HUES6 (cell line): ENCODE measurements around the gene DAB2IP.

Experiments used
- H3K27ac ChIP-seq: 2 replicates; pipeline ENCODE4 v1.7.0; 2013; ENCODE audit warnings: low read depth, mild to moderate bottlenecking, low read length, inconsistent platforms
- H3K27me3 ChIP-seq: 2 replicates; pipeline ENCODE4 v1.6.1; 2013; ENCODE audit warnings: low read length; ENCODE audit not compliant: control insufficient read depth, insufficient read depth
- H3K36me3 ChIP-seq: 2 replicates; pipeline ENCODE4 v1.6.1; 2013; ENCODE audit warnings: low read length; ENCODE audit not compliant: control insufficient read depth, insufficient read depth
- H3K4me1 ChIP-seq: 2 replicates; pipeline ENCODE4 v1.6.1; 2013; ENCODE audit warnings: low read length; ENCODE audit not compliant: control insufficient read depth, insufficient read depth
- H3K4me3 ChIP-seq: 2 replicates; pipeline ENCODE4 v1.5.1; 2013; ENCODE audit warnings: low read depth, low read length
- H3K9ac ChIP-seq: one replicate; pipeline ENCODE4 v1.6.1; 2013; ENCODE audit warnings: mild to moderate bottlenecking, low read length
- H3K9me3 ChIP-seq: 2 replicates; pipeline ENCODE4 v1.6.1; 2013; ENCODE audit warnings: low read depth, low read length; ENCODE audit not compliant: control insufficient read depth, insufficient read depth

DAB2IP gene

DNA sequence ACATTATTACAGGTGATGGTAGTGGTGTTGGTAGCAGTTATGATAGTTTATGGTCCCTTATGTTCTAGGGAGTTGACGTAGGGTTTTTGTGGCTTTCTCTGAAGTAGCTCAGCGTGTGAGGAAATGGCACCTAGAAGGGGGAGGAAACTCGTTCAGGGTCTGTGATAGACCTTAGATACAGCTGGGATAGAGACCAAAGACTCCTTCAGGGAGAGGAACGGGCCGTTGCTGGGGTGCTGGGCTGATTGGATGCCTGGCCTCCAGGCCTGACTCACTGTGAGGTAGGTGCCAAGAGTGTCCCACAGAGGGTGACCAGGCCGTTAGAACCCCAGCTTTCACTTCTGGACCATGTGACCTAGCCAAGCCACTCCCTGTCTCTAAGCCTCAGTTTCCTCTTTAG is 96.6 kb downstream of the DAB2IP start:
- no peaks in the 10 kb centered on the region for H3K36me3 ChIP-seq
- no peak overlapping the region for H3K4me3 ChIP-seq
- H3K9me3 ChIP-seq, result no peaks in the 10 kb centered on the region
- H3K4me1 ChIP-seq, result peaks cover 35% of the 10 kb centered on the region
- no peak overlapping the region for H3K27ac ChIP-seq
- H3K9ac ChIP-seq, result no peak overlapping the region
- no peaks in the 10 kb centered on the region for H3K27me3 ChIP-seq

DNA sequence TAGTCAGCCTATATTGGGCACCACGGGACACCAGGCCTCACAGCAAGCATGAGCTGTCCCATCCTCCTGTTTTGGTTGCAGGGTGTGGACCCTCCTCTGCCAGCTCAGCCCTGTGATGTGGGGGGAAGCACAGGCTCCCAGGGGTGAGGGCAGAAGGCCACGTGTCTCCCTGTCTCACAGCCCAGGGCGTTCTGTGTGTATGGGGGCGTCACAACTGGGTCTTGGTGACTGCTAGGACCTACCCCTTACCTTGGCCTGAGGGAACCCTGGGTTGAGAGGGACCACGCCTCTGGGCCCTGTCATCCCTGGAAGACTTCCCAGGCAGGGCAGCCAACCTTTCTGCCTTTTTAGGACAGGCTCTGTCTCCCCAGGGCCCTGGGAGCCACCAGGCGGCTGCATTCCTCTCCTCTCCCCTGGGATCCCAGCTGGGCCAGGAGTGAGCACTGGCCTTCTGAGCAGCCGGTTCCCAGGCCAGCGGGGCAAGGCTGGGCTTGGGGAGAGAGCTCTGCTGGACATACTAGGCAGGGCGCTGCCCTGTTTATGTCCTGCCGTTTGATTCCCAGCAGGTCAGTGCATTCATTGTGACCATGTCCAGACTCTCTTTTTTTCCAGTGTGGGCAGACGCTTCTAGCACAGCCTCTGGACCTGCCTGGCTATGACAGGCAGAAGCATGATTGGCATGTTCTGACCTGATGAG is 97.4 kb downstream of the DAB2IP start:
- H3K27ac ChIP-seq, result no peak overlapping the region
- H3K4me1 ChIP-seq, result peaks cover 28% of the 10 kb centered on the region
- H3K9ac ChIP-seq, result no peak overlapping the region
- H3K4me3 ChIP-seq, result no peak overlapping the region
- no peaks in the 10 kb centered on the region for H3K36me3 ChIP-seq
- H3K27me3 ChIP-seq, result no peaks in the 10 kb centered on the region
- no peaks in the 10 kb centered on the region for H3K9me3 ChIP-seq

DNA sequence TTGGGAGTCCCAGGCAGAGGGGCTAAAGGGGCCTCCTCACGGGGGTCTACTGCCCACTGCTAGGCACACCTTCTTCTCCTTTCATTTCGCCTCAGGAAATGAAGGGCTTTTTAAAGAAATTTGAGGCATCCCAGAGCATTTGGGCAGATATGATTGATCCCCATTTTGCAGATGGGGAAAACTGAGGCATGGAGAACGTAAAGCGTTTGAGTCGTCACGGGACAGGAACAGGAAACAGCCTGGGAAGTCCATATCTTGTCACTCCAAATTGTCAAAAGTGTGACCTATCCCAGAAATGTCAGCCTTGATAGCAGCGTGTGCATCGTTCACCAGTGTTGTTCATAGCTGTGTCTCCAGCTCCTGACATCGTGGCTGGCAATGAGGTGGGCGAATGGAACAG is 98.2 kb downstream of the DAB2IP start:
- Histone ChIP-seq H3K9ac (no peak overlapping the region), H3K27ac (no peak overlapping the region), H3K36me3 (no peaks in the 10 kb centered on the region), H3K9me3 (no peaks in the 10 kb centered on the region), H3K4me3 (no peak overlapping the region), H3K4me1 (peaks cover 23% of the 10 kb centered on the region), H3K27me3 (no peaks in the 10 kb centered on the region)

DNA sequence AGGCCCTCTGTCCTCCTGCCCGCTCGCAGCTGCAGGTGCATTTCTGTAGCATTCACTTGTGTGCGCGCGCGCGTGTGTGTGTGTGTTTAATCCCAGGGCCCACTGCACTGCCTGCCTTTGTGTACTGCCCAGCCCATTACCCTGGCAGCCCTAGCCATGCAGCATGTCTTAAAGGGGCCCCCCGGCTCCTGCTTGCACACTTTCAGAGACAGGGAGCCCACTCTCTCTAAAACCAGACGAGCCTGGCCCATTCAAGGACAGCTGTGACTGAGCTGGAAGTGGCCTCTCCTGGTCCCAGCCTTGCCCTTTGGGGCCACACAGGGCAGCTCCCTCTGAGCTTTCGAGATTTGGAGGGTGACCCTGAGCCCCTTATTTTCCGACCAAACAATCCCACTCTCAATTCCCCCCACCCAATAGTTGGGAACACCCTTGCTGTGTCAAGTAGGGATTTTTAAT is 98.9 kb downstream of the DAB2IP start:
- H3K4me1 ChIP-seq, result peaks cover 17% of the 10 kb centered on the region; the same call in 1 of the 2 replicates
- no peaks in the 10 kb centered on the region for H3K9me3 ChIP-seq
- no peak overlapping the region for H3K27ac ChIP-seq
- no peaks in the 10 kb centered on the region for H3K36me3 ChIP-seq
- no peak overlapping the region for H3K9ac ChIP-seq
- H3K4me3 ChIP-seq, result no peak overlapping the region
- no peaks in the 10 kb centered on the region for H3K27me3 ChIP-seq

DNA sequence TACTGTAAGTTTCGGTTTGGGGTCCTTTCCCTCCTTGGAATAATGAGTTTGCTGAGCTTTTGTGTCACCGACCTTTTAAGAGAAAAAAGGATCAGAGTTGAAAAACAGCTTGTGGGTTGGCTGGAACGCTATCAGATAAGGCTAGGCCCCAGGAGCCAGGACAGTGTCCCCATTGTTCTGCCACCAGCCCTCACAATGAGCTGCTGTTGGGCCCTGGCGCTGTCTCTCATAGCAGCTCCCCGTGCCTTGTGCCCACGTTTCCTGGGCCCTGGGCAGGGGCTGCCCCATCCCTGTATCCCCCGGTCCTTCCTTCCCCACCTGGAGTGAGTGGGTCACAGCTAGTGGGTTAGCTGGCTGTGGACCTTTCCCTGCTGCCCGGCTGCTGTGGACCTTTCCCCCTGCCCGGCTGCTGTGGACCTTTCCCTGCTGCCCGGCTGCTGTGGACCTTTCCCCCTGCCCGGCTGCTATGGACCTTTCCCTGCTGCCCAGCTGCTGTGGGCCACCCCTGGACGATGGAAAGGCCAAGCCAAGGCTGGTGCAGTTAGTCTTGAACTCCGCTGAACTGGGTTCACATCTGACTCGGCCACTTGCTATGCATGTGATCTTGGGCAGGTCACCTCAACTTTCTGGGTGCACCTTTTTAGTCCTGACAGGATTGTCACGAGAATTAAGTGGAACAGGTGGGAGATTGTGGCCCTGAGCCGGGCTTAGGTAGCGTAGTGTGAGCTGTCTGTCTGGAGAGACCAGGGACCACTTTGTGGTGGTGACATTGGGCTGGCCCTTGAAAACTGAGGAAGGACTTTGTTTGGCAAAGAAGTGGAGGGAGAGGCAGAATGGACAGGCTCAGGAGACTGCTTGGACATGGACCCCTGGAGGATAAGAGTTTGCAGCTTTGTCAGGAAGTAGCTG is 99.5 kb downstream of the DAB2IP start:
- Histone ChIP-seq H3K4me1 (peaks cover 16% of the 10 kb centered on the region; the same call in 1 of the 2 replicates), H3K9me3 (no peaks in the 10 kb centered on the region), H3K9ac (no peak overlapping the region), H3K4me3 (no peak overlapping the region), H3K27ac (no peak overlapping the region), H3K36me3 (no peaks in the 10 kb centered on the region), H3K27me3 (no peaks in the 10 kb centered on the region)

DNA sequence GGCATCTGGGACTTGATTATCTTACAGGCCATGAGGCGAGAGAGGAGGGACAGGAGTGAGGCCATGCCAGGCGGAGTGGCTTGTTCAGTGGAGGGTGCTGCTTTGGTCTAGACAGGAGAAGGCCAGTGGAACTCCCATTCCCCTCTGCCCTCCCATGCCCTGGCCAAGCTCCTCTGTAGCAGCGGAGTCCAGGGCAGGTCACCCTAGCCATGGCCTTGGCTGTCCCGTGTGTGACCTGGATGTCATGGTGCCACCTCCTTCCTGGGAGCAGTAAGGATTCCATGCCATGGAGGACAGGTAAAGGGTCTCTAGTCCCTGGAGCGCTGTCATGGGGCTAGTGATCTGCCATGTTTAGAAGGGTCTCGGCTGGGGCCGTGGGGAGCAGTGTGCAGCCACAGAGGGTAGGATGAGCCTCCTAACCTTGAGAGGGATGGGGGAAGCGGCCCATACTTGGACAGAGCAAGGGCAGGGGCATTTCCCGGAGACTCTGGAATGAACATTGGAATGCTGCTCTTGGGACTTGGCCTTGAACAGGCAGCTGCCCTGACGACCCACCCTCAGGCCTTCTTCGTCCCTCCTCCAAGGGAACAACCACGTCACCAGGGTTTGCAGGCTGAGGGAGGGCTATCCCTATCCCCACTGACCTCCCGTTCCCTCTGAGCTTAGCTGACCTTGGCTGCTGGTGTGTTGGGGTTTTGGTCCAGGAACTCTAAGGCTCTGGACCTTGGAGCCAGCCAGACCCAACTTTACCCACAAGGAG is 100.4 kb downstream of the DAB2IP start:
- no peak overlapping the region for H3K4me3 ChIP-seq
- H3K9ac ChIP-seq, result no peak overlapping the region
- H3K36me3 ChIP-seq, result no peaks in the 10 kb centered on the region
- peaks cover 8% of the 10 kb centered on the region; the same call in 1 of the 2 replicates for H3K4me1 ChIP-seq
- no peaks in the 10 kb centered on the region for H3K9me3 ChIP-seq
- H3K27me3 ChIP-seq, result no peaks in the 10 kb centered on the region
- peak overlapping the region; percentile 19; the same call in 1 of the 2 replicates for H3K27ac ChIP-seq

DNA sequence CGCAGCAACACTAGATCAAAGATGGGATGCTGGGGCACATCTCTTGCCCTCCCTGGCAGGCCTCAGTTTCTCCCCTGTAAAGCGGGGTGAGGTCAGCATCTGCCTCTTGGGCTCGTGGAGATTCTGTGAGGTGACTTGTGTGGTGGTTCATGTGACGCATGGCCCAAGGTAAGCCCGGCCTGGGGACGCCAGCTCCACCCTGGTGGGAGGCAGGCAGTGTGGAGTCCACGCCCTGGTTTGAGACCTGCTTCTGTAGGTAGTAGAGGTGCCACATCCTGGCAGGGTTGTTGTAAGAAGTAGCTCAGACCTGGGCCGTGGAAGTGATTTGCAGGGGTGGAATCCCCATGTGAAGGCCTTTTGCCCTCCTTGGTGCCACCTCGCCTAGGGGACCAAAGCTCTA is 101.5 kb downstream of the DAB2IP start:
- Histone ChIP-seq H3K4me1 (peaks cover 6% of the 10 kb centered on the region; the same call in 1 of the 2 replicates), H3K9me3 (no peaks in the 10 kb centered on the region), H3K4me3 (no peak overlapping the region), H3K36me3 (peaks cover 8% of the 10 kb centered on the region), H3K27me3 (no peaks in the 10 kb centered on the region), H3K9ac (no peak overlapping the region), H3K27ac (no peak overlapping the region)

DNA sequence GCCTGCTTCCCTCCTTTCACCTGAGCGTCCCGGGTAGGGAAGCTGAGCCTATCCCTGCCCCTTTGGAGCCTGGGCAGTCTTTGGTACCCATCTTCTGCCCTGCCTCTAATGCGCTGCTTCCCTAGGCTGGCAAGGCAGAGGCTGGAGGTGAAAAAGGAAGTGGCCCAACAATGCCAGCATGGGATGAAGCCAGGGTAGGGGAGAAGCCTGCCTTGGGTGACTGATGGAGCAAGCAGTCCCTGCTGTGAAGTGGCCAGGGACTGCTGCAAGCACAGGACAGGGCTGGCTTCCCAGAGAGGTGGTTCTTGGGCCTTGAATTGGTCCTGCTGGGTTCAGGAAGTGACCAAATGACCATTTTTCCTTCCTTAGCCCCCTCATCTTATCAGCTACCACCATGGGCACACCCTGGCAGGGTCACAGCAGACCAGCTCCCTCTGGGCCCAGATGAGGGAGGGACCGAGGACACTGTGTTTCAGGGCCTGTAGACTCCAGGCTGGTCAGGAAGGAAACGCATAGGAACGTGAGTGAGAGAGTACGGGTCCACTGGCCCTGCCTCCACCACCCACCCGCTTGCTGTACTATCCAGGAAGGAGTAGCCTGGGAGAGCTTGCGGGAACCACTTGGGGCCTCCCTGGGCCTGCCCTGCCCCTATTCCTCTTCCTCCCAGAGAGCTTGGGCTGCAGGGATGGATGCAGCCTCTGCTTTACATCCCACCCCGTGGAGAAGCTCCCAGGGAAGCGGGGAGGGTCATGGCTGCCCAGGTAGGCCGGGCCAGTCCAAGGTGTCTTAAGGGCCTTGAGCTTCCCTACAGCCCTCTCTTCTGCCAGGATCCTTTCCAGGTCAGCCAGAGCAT is 102.6 kb downstream of the DAB2IP start:
- Histone ChIP-seq H3K9ac (no peak overlapping the region), H3K4me3 (no peak overlapping the region), H3K9me3 (no peaks in the 10 kb centered on the region), H3K4me1 (peaks cover 3% of the 10 kb centered on the region; the same call in 1 of the 2 replicates), H3K36me3 (peaks cover 17% of the 10 kb centered on the region), H3K27me3 (no peaks in the 10 kb centered on the region), H3K27ac (no peak overlapping the region)

DNA sequence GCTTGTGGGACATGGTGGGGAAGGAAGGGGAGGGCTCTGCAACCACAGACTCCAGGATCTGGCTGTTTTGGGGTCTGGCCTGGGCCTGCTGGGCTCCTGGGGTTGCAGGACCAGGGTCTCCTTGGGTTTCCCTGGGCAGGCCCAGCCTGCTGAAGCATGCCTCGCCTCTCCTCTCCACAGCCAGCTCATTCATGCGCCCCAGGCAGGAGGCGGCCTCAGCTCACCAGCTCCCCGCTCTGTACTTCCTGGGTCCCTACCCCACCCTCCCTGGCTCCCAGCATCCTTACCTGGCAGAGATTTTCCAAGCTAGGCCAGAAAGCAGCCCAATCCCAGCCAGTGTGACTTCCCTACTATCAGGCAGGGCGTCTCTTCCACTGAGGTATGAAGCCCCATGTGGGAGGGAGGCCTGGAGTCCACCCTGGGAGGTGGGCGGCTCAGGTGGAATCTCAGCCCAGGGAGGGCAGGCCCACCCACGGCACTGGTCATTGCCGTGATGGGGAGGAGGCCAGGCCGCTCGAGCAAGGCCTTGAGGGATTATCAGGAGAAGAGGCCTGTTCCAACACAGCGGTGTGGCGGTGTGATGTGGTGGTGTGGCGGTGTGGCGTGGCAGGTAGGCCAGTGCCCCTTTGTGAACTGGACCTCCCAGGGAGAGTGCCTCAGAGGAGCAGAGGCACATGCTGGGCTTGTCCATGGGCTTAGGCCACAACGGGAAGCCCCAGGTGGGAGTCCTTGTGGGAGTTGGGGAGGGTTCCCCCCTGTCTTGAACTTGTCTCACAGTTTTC is 103.4 kb downstream of the DAB2IP start:
- Histone ChIP-seq H3K4me1 (peaks cover 3% of the 10 kb centered on the region; the same call in 1 of the 2 replicates), H3K9ac (no peak overlapping the region), H3K27me3 (no peaks in the 10 kb centered on the region), H3K36me3 (peaks cover 24% of the 10 kb centered on the region), H3K27ac (0 out of 2 replicates have a peak overlapping the region, but pooled peaks have one; percentile 35), H3K9me3 (no peaks in the 10 kb centered on the region), H3K4me3 (no peak overlapping the region)
